A673 (cell line): ENCODE data around the gene DSCAM.

Experiments used
- CTCF ChIP-seq: fragments of 300-800, 200-600 bp; sonication (generic); conservative IDR thresholded peaks from 2 replicates; pipeline ENCODE4 v1.5.1; 2017; ENCODE audit warnings: low read depth, mild to moderate bottlenecking, antibody characterized with exemption, low read length, moderate library complexity, mixed read lengths
- EZH2 ChIP-seq: fragments of 200-600 bp; sonication (generic); IDR thresholded peaks from 2 replicates; pipeline ENCODE4 v1.6.1; 2017; ENCODE audit warnings: borderline replicate concordance, low read depth, mild to moderate bottlenecking, mixed read lengths, antibody characterized with exemption, low read length; ENCODE audit not compliant: poor library complexity, severe bottlenecking

- TF ChIP-seq CTCF (no peak), EZH2 (no peak)
Measured at GRCh38 chr21:40819071-40819900, 27.7 kb downstream of the DSCAM start.
